ENCODE measurements around the gene TGFB1.

- TF ChIP-seq YY1 (IDR thresholded peaks at IDR 0.05; ENCODE audit: insufficient read depth, insufficient read length) (no peak), SUZ12 (IDR thresholded peaks at IDR 0.05; ENCODE audit: extremely low read depth, insufficient read depth, insufficient read length) (no peak)
These were observed 24.4 kb upstream of the TGFB1 start for GRCh38 chr19:41377977-41378709.

Data from NT2/D1 (cell line).